Umbilical cord (tissue), 2 donors: ENCODE data around the gene SELENOH. TPM values are rescaled to one million over a fixed set of nuclear protein-coding genes. Genes with fewer than 3 reads are reported as not detected.

ENCODE experiments used
- DNase-seq: peaks from one replicate; pipeline ENCODE4 v3.0.0-alpha.2; 2015; ENCODE audit warnings: low spot score
- total RNA-seq: library from RNA; depleted of rRNA; stranded (reverse); fragments of >200 nt; gene quantifications from one replicate; pipeline ENCODE4 v1.2.3, GENCODE V29; 2014; ENCODE audit warnings: low replicate concordance; ENCODE audit not compliant: insufficient read depth

The SELENOH gene
- total RNA-seq, 1 donor from 2014 or later, result 78.7 TPM

- DNase-seq, result peak; percentile 75
Observed at GRCh38 chr11:57781529-57781943, 40.2 kb downstream of the SELENOH start.

GRCh38 chr11:57785072-57785471 lies 43.8 kb downstream of the SELENOH start:
- DNase-seq, result no peak

GRCh38 chr11:57786436-57786835 lies 45.1 kb downstream of the SELENOH start:
- DNase-seq, result peak; percentile 46

GRCh38 chr11:57787006-57787604 lies 45.8 kb downstream of the SELENOH start:
- no peak for DNase-seq

GRCh38 chr11:57787920-57788702 lies 46.8 kb downstream of the SELENOH start:
- peak; percentile 81 for DNase-seq

GRCh38 chr11:57788703-57789088 lies 47.4 kb downstream of the SELENOH start:
- DNase-seq, result no peak

- no peak for DNase-seq
Observed at GRCh38 chr11:57791321-57792059, 50.2 kb downstream of the SELENOH start.

GRCh38 chr11:57792060-57792541 lies 50.8 kb downstream of the SELENOH start:
- peak; percentile 54 for DNase-seq

GRCh38 chr11:57792870-57793269 lies 51.6 kb downstream of the SELENOH start:
- peak; percentile 45 for DNase-seq

Other genes with a start within 250 kb of the SELENOH start
- gene SLC43A1, start 225.8 kb upstream of the SELENOH start, total RNA-seq, result 12.5 TPM
- gene TIMM10, start 210.7 kb upstream of the SELENOH start, total RNA-seq, result 7.0 TPM
- not detected for gene SMTNL1, start 203.9 kb upstream of the SELENOH start, total RNA-seq
- 26.5 TPM for gene UBE2L6, start 173.8 kb upstream of the SELENOH start, total RNA-seq
- 31.8 TPM for gene SERPING1, start 143.8 kb upstream of the SELENOH start, total RNA-seq
- 3.4 TPM for gene YPEL4, start 91.6 kb upstream of the SELENOH start, total RNA-seq
- gene CLP1, start 83.7 kb upstream of the SELENOH start, total RNA-seq, result 22.6 TPM
- gene ZDHHC5, start 73.4 kb upstream of the SELENOH start, total RNA-seq, result 20.5 TPM
- 13.5 TPM for gene MED19, start 29.3 kb upstream of the SELENOH start, total RNA-seq
- gene TMX2, start 28.9 kb upstream of the SELENOH start, total RNA-seq, result 32.7 TPM
- 3.1 TPM for gene BTBD18, start 10.3 kb downstream of the SELENOH start, total RNA-seq
- 180 TPM for gene CTNND1, start 20.3 kb downstream of the SELENOH start, total RNA-seq